NB4 (cell line): Measurements from ENCODE around the gene NKD1.
"Not testable (repeated sequence)": the region's sequence is repeated elsewhere in the genome, so short reads cannot be mapped to it uniquely, and the experiment has no call there.

Experiments used
- DNase-seq: peaks from one replicate; pipeline ENCODE4 v3.0.0; 2010; ENCODE audit warnings: low read depth
- H3K4me3 ChIP-seq: one replicate; pipeline ENCODE4 v1.5.1; 2011; ENCODE audit warnings: mild to moderate bottlenecking, low read depth, low read length, moderate library complexity
- MYC ChIP-seq: IDR thresholded peaks from 2 replicates; pipeline ENCODE4 v1.6.1; 2011; ENCODE audit warnings: low read depth, low read length
- POLR2A ChIP-seq: IDR thresholded peaks from 2 replicates; pipeline ENCODE4 v1.6.1; 2011; ENCODE audit warnings: mild to moderate bottlenecking; ENCODE audit not compliant: insufficient read length; ENCODE audit errors: extremely low read depth
- TF ChIP-seq, protein P1 (sequence below): IDR thresholded peaks from 2 replicates; pipeline ENCODE4 v1.6.1; 2011; ENCODE audit warnings: low read depth, low read length
- TF ChIP-seq, protein P2 (sequence below): IDR thresholded peaks from one replicate; pipeline ENCODE4 v1.5.1; 2012; ENCODE audit warnings: low read depth, low read length

NKD1 gene

DNA sequence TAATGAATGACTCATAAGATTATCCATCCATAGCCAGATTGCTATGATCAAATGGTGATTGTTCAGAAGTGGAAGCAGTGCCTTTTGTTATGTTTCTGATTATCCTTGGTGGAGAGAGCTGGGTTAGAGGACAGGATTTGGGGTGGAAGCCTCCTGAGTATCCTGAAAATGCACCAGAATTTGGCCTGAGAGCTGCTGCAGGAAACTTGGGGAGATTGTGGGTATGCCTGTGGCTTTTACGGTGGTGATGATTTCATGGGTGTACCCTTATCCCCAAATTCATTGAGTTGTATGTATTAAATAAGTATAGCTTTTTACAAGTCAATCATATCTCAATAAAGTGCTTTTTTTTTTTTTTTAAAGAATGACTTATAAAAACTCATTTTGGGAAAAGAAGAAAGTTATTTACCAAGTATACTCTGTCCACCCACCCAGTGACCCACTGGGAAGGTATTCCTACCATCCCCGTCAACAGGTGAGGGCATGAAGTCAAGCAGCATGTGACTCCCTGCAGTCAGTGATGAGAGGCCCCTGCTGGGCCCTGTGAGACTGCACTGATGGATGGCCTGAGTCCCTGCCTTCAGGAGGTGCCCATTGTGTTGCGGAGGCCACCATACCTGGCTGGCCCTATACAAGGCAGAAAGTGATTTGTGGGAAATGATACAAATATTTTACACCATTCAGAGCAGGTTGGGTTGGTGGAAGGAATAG is 28.4 kb downstream of the NKD1 start:
- TF ChIP-seq MYC (no peak), POLR2A (no peak)
- TF ChIP-seq, protein P1, sequence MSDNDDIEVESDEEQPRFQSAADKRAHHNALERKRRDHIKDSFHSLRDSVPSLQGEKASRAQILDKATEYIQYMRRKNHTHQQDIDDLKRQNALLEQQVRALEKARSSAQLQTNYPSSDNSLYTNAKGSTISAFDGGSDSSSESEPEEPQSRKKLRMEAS: no peak
- no peak overlapping the region for H3K4me3 ChIP-seq
- no peak for DNase-seq

DNA sequence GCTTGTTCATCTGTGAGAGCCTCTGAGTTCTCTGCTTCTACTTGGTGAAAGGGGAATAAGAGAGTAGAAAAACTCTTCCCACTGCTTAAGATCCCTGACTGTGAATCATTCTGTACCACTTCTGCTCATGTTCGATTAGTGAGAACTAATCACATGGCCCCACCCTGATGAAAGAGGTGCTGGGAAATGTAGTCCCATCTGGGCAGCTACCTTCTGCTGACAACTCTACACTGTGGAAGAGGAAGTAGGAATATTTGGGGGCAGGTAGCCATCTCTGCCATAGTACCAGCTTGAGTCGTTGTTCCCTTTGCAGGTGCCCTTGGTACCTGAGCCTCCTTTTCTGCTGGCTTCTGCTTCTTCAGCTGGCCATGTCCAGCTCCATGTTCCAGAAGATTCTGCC is 29.9 kb downstream of the NKD1 start:
- TF ChIP-seq POLR2A (no peak), MYC (no peak)
- TF ChIP-seq, protein P2, sequence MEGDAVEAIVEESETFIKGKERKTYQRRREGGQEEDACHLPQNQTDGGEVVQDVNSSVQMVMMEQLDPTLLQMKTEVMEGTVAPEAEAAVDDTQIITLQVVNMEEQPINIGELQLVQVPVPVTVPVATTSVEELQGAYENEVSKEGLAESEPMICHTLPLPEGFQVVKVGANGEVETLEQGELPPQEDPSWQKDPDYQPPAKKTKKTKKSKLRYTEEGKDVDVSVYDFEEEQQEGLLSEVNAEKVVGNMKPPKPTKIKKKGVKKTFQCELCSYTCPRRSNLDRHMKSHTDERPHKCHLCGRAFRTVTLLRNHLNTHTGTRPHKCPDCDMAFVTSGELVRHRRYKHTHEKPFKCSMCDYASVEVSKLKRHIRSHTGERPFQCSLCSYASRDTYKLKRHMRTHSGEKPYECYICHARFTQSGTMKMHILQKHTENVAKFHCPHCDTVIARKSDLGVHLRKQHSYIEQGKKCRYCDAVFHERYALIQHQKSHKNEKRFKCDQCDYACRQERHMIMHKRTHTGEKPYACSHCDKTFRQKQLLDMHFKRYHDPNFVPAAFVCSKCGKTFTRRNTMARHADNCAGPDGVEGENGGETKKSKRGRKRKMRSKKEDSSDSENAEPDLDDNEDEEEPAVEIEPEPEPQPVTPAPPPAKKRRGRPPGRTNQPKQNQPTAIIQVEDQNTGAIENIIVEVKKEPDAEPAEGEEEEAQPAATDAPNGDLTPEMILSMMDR: no peak
- H3K4me3 ChIP-seq: no peak overlapping the region
- DNase-seq: peak; percentile 60

DNA sequence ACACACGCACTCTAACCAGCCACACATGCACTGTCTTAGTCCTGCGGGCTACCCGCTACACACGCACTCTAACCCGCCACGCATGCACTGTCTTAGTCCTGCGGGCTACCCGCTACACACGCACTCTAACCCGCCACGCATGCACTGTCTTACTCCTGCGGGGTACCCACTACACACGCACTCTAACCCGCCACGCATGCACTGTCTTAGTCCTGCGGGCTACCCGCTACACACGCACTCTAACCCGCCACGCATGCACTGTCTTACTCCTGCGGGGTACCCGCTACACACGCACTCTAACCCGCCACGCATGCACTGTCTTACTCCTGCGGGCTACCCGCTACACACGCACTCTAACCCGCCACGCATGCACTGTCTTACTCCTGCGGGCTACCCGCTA is 31.2 kb downstream of the NKD1 start:
- not testable (repeated sequence) for H3K4me3 ChIP-seq, DNase-seq

DNA sequence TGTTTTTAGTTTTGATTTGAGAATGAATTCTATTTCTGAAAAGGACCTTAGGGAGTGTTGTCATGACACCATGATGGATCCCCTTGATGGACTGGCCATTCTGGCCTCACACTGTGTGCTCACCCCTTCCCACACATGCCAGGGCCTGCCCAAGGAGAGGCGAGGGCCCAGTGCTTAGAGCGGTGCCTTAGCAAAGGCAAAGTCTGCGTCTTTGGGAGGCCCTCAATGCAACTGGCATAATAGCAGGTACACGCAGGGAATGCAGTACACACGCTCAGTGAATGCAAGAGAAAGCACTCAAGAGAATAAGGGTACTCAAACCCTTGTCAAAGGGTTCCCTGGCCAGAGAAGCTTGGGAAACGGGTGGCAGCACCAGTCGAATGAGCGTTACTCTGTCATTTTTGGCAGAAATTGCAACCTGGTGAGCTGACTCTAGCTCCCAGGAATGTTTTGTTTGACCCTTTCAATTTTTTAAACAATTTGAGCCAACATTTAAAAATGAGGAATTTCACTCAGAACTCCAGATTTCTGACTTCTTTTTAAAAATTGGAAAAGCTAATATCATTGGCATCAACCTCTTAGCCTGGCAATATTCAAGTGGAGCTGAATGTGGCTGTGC is 32.1 kb downstream of the NKD1 start:
- H3K4me3 ChIP-seq: no peak overlapping the region
- DNase-seq: no peak
- TF ChIP-seq, protein P2: no peak
- no peak for TF ChIP-seq MYC
- TF ChIP-seq, protein P1: no peak
- TF ChIP-seq POLR2A: no peak

DNA sequence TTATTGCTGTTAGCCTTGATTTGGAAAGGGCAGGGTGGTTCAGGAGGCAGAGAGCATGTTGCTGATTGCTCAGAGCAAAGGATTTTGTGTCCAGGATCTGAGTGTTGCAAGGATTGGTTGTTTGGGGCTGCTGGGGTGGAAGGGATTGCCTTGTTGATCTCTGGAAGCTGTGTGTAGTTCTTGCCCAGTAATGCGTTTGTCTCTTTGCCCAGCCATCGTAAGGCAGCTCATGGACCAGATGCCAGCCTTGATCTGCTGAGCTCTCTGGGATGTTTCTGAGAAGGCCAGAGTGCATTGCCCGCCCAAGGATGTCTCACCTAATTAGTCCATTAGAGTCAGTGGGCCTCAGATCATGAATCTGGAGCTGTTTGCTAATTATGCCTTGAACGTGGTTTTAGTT is 33.6 kb downstream of the NKD1 start:
- no peak for DNase-seq
- TF ChIP-seq POLR2A (no peak), MYC (no peak)
- TF ChIP-seq, protein P2: no peak
- TF ChIP-seq, protein P1: no peak
- no peak overlapping the region for H3K4me3 ChIP-seq

DNA sequence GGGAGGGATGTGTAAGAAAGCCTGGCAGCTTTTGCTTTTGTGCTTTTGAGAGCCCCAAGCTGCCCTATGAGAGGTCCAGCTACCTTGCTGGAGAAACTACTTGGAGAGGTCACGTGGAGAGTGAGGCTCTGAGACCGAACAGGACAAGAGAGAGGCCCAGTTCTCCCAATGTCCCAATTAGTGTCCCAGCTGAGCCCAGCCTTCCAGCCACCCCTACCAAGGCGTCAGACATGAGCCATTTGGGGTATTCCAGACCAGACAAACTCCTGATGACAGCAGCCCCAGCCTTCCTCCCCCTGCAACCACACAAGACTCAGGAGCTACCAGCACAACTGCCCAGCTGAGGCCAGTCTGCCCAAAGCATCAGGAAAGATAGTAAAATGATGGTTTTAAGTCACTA is 35.0 kb downstream of the NKD1 start:
- no peak for DNase-seq
- TF ChIP-seq, protein P1: no peak
- TF ChIP-seq, protein P2: no peak
- TF ChIP-seq POLR2A (no peak), MYC (no peak)
- H3K4me3 ChIP-seq: no peak overlapping the region
